PC-3 (cell line): ENCODE results near the gene SHOX. TPM values are rescaled to one million over a fixed set of nuclear protein-coding genes. Genes with fewer than 3 reads are reported as not detected.
"Not testable (repeated sequence)": the region's sequence is repeated elsewhere in the genome, so short reads cannot be mapped to it uniquely, and the experiment has no call there.

Experiments
- ATAC-seq: fragments of 200-7000 bp; cut with Tn5 transposase; 2 replicates; pipeline ENCODE4 v1.9.1; 2020; ENCODE audit warnings: mild to moderate bottlenecking, moderate library complexity
- BruUV-seq: library from RNA; stranded (reverse); fragments of 400-500 nt; replicated peaks from 2 replicates; lab custom pipeline; 2021; lab: Mats Ljungman, UMichigan
- CTCF ChIA-PET: fragments of 300-600 bp; sonication (Branson Sonifier 250); formaldehyde crosslinking; loops from one replicate; lab custom pipeline; 2022; ENCODE audit warnings: antibody characterized with exemption; lab: Charles Lee
- POLR2A ChIA-PET: fragments of 300-600 bp; sonication (Branson Sonifier 250); formaldehyde crosslinking; loops from one replicate; lab custom pipeline; 2022; ENCODE audit warnings: antibody characterized with exemption; ENCODE audit not compliant: unreplicated experiment; lab: Charles Lee
- DNase-seq: peaks from one replicate; pipeline ENCODE4 v3.0.0-alpha.2; 2015
- H2AFZ ChIP-seq: fragments of 300-600 bp; sonication (generic); 2 replicates; pipeline ENCODE4 v1.6.0; 2016; ENCODE audit warnings: antibody characterized with exemption, low read length
- H3F3A ChIP-seq: fragments of 300-600 bp; sonication (generic); one replicate; pipeline ENCODE4 v1.6.0; 2017; ENCODE audit warnings: antibody characterized with exemption, low read length, control low read depth, mild to moderate bottlenecking; ENCODE audit not compliant: unreplicated experiment
- H3K27ac ChIP-seq: fragments of 300-600 bp; sonication (generic); 2 replicates; pipeline ENCODE4 v1.5.1; 2016; ENCODE audit warnings: mild to moderate bottlenecking, low read length
- H3K27me3 ChIP-seq: fragments of 300-600 bp; sonication (generic); 2 replicates; pipeline ENCODE4 v1.6.1; 2016; ENCODE audit warnings: low read length, mixed read lengths
- H3K36me3 ChIP-seq: fragments of 300-600 bp; sonication (generic); 2 replicates; pipeline ENCODE4 v1.6.1; 2016; ENCODE audit warnings: low read depth, mixed run types, low read length, mixed read lengths
- H3K4me1 ChIP-seq: fragments of 300-600 bp; sonication (generic); 2 replicates; pipeline ENCODE4 v1.5.1; 2016; ENCODE audit warnings: low read length; ENCODE audit not compliant: insufficient read depth
- H3K4me2 ChIP-seq: fragments of 300-600 bp; sonication (generic); 2 replicates; pipeline ENCODE4 v1.6.0; 2016; ENCODE audit warnings: low read length
- H3K4me3 ChIP-seq: fragments of 300-600 bp; sonication (generic); 2 replicates; pipeline ENCODE4 v1.5.1; 2016; ENCODE audit warnings: mild to moderate bottlenecking, low read length, mixed read lengths
- H3K79me2 ChIP-seq: fragments of 300-600 bp; sonication (generic); 2 replicates; pipeline ENCODE4 v1.6.1; 2017; ENCODE audit warnings: low read length, mixed read lengths
- H3K9ac ChIP-seq: fragments of 300-600 bp; sonication (generic); 2 replicates; pipeline ENCODE4 v1.6.0; 2016; ENCODE audit warnings: mild to moderate bottlenecking, low read length
- H3K9me2 ChIP-seq: fragments of 300-600 bp; sonication (generic); replicated peaks from 2 replicates; pipeline ENCODE4 v1.6.1; 2016; ENCODE audit warnings: mixed run types, low read length, mixed read lengths
- H3K9me3 ChIP-seq: fragments of 300-600 bp; sonication (generic); 2 replicates; pipeline ENCODE4 v1.6.1; 2016; ENCODE audit warnings: low read length, mixed read lengths
- H4K20me1 ChIP-seq: fragments of 300-600 bp; sonication (generic); 2 replicates; pipeline ENCODE4 v1.6.1; 2016; ENCODE audit warnings: low read length, mixed read lengths
- EZH2 ChIP-seq: fragments of 300-600 bp; sonication (generic); IDR thresholded peaks from one replicate; pipeline ENCODE4 v1.6.1; 2017; ENCODE audit warnings: antibody characterized with exemption, mild to moderate bottlenecking, low read length; ENCODE audit not compliant: unreplicated experiment
- EZH2phosphoT487 ChIP-seq: fragments of 300-600 bp; sonication (generic); IDR thresholded peaks from 2 replicates; pipeline ENCODE4 v1.6.1; 2018; ENCODE audit warnings: mild to moderate bottlenecking, antibody characterized with exemption, low read length, borderline replicate concordance
- intact Hi-C: fragments of 100-400 bp; cut with micrococcal nuclease; formaldehyde crosslinking; loops from 2 replicates; pipeline ENCODE4 v1.9.0; 2023
- total RNA-seq: library from RNA; depleted of rRNA; stranded (reverse); fragments of >200 nt; gene quantifications from 2 replicates; pipeline ENCODE4 v1.2.3, GENCODE V29; 2014
- TF ChIP-seq, protein P1 (sequence below): fragments of 300-600 bp; sonication (generic); conservative IDR thresholded peaks from 2 replicates; pipeline ENCODE4 v1.5.1; 2017; ENCODE audit warnings: antibody characterized with exemption, low read depth, mild to moderate bottlenecking, low read length

The SHOX gene
- total RNA-seq, 1 experiment from 2014 or later, result not detected

DNA sequence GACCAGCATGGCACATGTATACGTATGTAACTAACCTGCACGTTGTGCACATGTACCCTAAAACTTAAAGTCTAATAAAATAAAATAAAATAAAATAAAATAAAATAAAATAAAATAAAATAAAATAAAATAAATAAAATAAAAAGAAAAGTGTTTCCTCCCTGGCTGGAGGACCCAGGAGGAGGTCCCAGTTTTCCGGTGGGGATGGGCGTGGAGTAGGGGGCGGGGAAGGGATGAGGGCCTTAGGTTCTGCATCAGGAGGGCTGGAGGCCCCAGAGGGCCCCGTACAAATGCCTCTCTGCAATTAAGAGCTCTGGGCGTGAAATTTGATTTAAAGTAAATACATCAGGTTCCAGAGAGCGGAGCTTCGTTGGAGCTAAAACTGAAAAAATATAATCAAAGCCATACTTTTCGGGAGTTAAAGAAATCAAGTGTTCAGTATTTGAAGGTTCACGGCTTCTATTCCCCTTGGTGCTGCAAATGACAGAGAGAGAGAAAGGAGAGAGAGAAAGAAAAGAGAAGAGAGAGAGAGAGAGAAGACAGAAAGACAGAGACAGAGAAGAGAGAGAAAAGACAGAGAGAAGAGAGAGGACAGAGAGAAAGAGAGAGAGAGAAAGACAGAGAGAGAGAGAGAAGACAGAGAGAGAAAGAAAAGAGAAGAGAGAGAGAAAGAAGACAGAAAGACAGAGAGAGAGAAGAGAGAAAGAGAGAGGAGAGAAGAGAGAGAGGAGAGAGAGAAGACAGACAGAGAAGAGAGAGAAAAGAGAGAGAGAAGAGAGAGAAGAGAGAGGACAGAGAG is 8.7 kb upstream of the SHOX start:
- intact Hi-C loops, result no loop called here
- H3K4me2 ChIP-seq, result no peak overlapping the region
- H3K9me3 ChIP-seq, result no peaks in the 10 kb centered on the region
- H4K20me1 ChIP-seq, result no peaks in the 10 kb centered on the region
- ChIA-PET POLR2A (no interaction called here), CTCF (no interaction called here)
- no peaks in the 10 kb centered on the region for H3K36me3 ChIP-seq
- no peaks in the 10 kb centered on the region for H3K79me2 ChIP-seq
- no peak overlapping the region for H2AFZ ChIP-seq
- no peak overlapping the region for H3K4me3 ChIP-seq
- BruUV-seq, result no TSS peak
- 0 out of 2 replicates have a peak, but pooled peaks cover 12% of the 10 kb centered on the region for H3K27me3 ChIP-seq
- no peaks in the 10 kb centered on the region for H3F3A ChIP-seq
- no peaks in the 10 kb centered on the region for H3K4me1 ChIP-seq
- ATAC-seq, result no peak
- DNase-seq, result no peak
- H3K9me2 ChIP-seq, result no peaks in the 10 kb centered on the region
- H3K27ac ChIP-seq, result no peak overlapping the region
- no peak overlapping the region for H3K9ac ChIP-seq
- TF ChIP-seq, protein P1, sequence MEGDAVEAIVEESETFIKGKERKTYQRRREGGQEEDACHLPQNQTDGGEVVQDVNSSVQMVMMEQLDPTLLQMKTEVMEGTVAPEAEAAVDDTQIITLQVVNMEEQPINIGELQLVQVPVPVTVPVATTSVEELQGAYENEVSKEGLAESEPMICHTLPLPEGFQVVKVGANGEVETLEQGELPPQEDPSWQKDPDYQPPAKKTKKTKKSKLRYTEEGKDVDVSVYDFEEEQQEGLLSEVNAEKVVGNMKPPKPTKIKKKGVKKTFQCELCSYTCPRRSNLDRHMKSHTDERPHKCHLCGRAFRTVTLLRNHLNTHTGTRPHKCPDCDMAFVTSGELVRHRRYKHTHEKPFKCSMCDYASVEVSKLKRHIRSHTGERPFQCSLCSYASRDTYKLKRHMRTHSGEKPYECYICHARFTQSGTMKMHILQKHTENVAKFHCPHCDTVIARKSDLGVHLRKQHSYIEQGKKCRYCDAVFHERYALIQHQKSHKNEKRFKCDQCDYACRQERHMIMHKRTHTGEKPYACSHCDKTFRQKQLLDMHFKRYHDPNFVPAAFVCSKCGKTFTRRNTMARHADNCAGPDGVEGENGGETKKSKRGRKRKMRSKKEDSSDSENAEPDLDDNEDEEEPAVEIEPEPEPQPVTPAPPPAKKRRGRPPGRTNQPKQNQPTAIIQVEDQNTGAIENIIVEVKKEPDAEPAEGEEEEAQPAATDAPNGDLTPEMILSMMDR, result no peak

DNA sequence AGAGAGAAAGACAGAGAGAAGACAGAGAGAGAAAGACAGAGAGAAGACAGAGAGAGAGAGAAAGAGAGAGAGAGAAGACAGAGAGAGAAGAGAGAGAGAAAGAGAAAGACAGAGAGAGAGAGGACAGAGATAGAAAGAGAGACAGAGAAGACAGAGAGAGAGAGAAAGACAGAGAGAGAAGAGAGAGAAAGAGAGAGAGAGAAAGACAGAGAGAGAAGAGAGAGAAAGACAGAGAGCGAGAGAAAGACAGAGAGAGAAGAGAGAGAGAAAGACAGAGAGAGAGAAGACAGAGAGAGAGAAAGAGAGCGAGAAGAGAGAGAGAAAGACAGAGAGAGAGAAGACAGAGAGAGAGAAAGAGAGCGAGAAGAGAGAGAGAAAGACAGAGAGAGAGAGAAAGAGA is 7.8 kb upstream of the SHOX start:
- H3K27ac ChIP-seq, H3F3A ChIP-seq, BruUV-seq, H3K9me3 ChIP-seq, H4K20me1 ChIP-seq, CTCF ChIA-PET, H3K9ac ChIP-seq, H3K36me3 ChIP-seq, H3K4me1 ChIP-seq, intact Hi-C loops, DNase-seq, ATAC-seq, H3K4me2 ChIP-seq, POLR2A ChIA-PET, H3K9me2 ChIP-seq, H3K4me3 ChIP-seq, H3K79me2 ChIP-seq, H2AFZ ChIP-seq: not testable (repeated sequence)
- peaks cover 21% of the 10 kb centered on the region; the same call in 1 of the 2 replicates for H3K27me3 ChIP-seq

DNA sequence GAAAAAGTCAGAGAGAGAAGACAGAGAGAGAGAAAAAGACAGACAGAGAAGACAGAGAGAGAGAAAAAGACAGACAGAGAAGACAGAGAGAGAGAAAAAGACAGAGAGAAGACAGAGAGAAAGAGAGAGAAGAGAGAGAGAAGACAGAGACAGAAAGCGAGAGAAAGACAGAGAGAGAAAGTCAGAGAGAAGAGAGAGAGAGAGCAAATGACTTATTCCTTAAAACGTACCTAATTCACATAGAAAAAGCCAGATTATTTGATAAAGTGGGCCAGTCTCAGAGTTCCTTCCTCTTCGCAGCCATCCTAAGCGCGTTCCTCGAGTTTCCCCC is 7.4 kb upstream of the SHOX start:
- H3K9me2 ChIP-seq, result no peaks in the 10 kb centered on the region
- no peaks in the 10 kb centered on the region for H3F3A ChIP-seq
- TF ChIP-seq EZH2 (no peak), EZH2phosphoT487 (no peak)
- TF ChIP-seq, protein P1, result no peak
- no peak overlapping the region for H3K9ac ChIP-seq
- H4K20me1 ChIP-seq, result no peaks in the 10 kb centered on the region
- peaks cover 21% of the 10 kb centered on the region; the same call in 1 of the 2 replicates for H3K27me3 ChIP-seq
- H2AFZ ChIP-seq, result no peak overlapping the region
- intact Hi-C loops, result no loop called here
- H3K4me2 ChIP-seq, result no peak overlapping the region
- no peak overlapping the region for H3K4me3 ChIP-seq
- ATAC-seq (no peak), DNase-seq (no peak)
- no peaks in the 10 kb centered on the region for H3K36me3 ChIP-seq
- H3K4me1 ChIP-seq, result no peaks in the 10 kb centered on the region
- BruUV-seq, result no TSS peak
- no peaks in the 10 kb centered on the region for H3K79me2 ChIP-seq
- CTCF ChIA-PET, result no interaction called here
- no peaks in the 10 kb centered on the region for H3K9me3 ChIP-seq
- H3K27ac ChIP-seq, result no peak overlapping the region
- POLR2A ChIA-PET, result no interaction called here
